Motor neuron (in vitro differentiated cells): ENCODE measurements around the gene KCNQ1. TPM values are rescaled to one million over a fixed set of nuclear protein-coding genes. Genes with fewer than 3 reads are reported as not detected.
A peak's percentile ranks its signal among the peaks of the same experiment; 100 is the strongest.

Experiments used
- ATAC-seq, 8 experiments: fragments of 200-7000 bp; cut with Tn5 transposase; replicated peaks in 6 of 8; 2 replicates each; pipeline ENCODE4 v1.8.0; 2021; ENCODE audit warnings: mild to moderate bottlenecking in 8 of 8, moderate library complexity in 8 of 8
- H3K27ac ChIP-seq, 2 donors: fragments of 250-450 bp; sonication (Bioruptor Pico); 2 replicates each; pipeline ENCODE4 v1.9.0; 2021; ENCODE audit warnings: antibody characterized with exemption in 2 of 2, mild to moderate bottlenecking in 2 of 2, moderate library complexity in 1 of 2
- H3K4me1 ChIP-seq, 2 donors: fragments of 250-450 bp; sonication (Bioruptor Pico); replicated peaks in 1 of 2; 2 replicates each; pipeline ENCODE4 v1.6.1; 2021; ENCODE audit warnings: antibody characterized with exemption in 2 of 2, mild to moderate bottlenecking in 2 of 2, moderate library complexity in 1 of 2
- H3K4me3 ChIP-seq, 5 donors: fragments of 250-450 bp; sonication (Bioruptor Pico); 2 replicates each; pipeline ENCODE4 v1.9.0; 2021; ENCODE audit warnings: antibody characterized with exemption in 5 of 5, mild to moderate bottlenecking in 5 of 5, moderate library complexity in 4 of 5
- WGBS, 10 experiments: fragments of 450-650 bp; shearing (Covaris generic); methylation state at CpG; one replicate each; pipeline ENCODE4 v1.0.0; 2022; 5-methylcytosine and 5-hydroxymethylcytosine counted together
- in situ Hi-C, 9 experiments: fragments of 400-800 bp; cut with MboI; loops; one replicate each; pipeline ENCODE4 v1.15.0; 2021; ENCODE audit warnings: low sequenced_read_pairs in 9 of 9, low pct_unique_long_range_greater_than_20kb in 2 of 9; ENCODE audit not compliant: unreplicated experiment in 9 of 9
- total RNA-seq, 8 experiments: library from RNA; unstranded; fragments of 300-600 nt; gene quantifications; 2 replicates each; pipeline versions ENCODE4 v1.2.3 to v1.2.4, GENCODE V29; 2022

KCNQ1 gene
- total RNA-seq, 8 experiments from 2014 or later: 0.04 to 0.66 (median 0.20) TPM; not detected in 2

GRCh38 chr11:2730272-2731129 is 285.7 kb downstream of the KCNQ1 start:
- in situ Hi-C loops: no loop called here
- no peak for ATAC-seq
- Histone ChIP-seq H3K4me3 (no peak overlapping the region), H3K27ac (no peak overlapping the region), H3K4me1 (peaks cover 32 to 37% of the 10 kb centered on the region in 2 donors)
- 60 to 98% (median 74%) methylated on average over 1 to 9 of the region's 16 CpGs; no CpG with 5 or more reads in 5 of the 10 experiments for WGBS, 10 experiments

GRCh38 chr11:2731130-2732125 is 286.6 kb downstream of the KCNQ1 start:
- 60 to 100% (median 86%) methylated on average over 1 to 9 of the region's 28 CpGs; no CpG with 5 or more reads in 5 of the 10 experiments for WGBS, 10 experiments
- Histone ChIP-seq H3K4me3 (no peak overlapping the region), H3K4me1 (peaks cover 25 to 31% of the 10 kb centered on the region in 2 donors), H3K27ac (no peak overlapping the region)
- in situ Hi-C loops: no loop called here
- ATAC-seq: peak in 1 of 8 experiments; percentile 39

GRCh38 chr11:2732261-2732939 is 287.6 kb downstream of the KCNQ1 start:
- Histone ChIP-seq H3K27ac (no peak overlapping the region), H3K4me1 (peaks cover 28 to 31% of the 10 kb centered on the region in 2 donors)
- in situ Hi-C loops: no loop called here

GRCh38 chr11:2732940-2733628 is 288.3 kb downstream of the KCNQ1 start:
- in situ Hi-C loops: no loop called here
- WGBS, 10 experiments: 92% methylated on average over 5 of the region's 12 CpGs; no CpG with 5 or more reads in 9 of the 10 experiments
- peak in 4 of 8 experiments; percentile 1 to 18 (median 11) for ATAC-seq
- Histone ChIP-seq H3K27ac (no peak overlapping the region), H3K4me3 (no peak overlapping the region), H3K4me1 (peaks cover 33 to 36% of the 10 kb centered on the region in 2 donors)

More at GRCh38 chr11:2732261-2732939, 287.6 kb downstream of the KCNQ1 start:
- peak in 2 of 8 experiments; percentile 12 for ATAC-seq
- WGBS, 10 experiments: 89 to 93% methylated on average over 16 to 23 of the region's 32 CpGs; no CpG with 5 or more reads in 8 of the 10 experiments
- H3K4me3 ChIP-seq: no peak overlapping the region

GRCh38 chr11:2734181-2735052 is 289.6 kb downstream of the KCNQ1 start:
- 67 to 100% methylated on average over 1 to 2 of the region's 32 CpGs; no CpG with 5 or more reads in 8 of the 10 experiments for WGBS, 10 experiments
- in situ Hi-C loops: no loop called here
- Histone ChIP-seq H3K4me3 (no peak overlapping the region), H3K4me1 (peaks cover 30 to 33% of the 10 kb centered on the region in 2 donors), H3K27ac (peak overlapping the region in 1 of 2 donors; percentile 16)
- ATAC-seq: peak in 2 of 8 experiments; percentile 2 to 6

GRCh38 chr11:2735053-2735589 is 290.3 kb downstream of the KCNQ1 start:
- WGBS, 10 experiments: no CpG with 5 or more reads among the region's 12 CpGs
- Histone ChIP-seq H3K4me3 (no peak overlapping the region), H3K27ac (no peak overlapping the region), H3K4me1 (peaks cover 27 to 30% of the 10 kb centered on the region in 2 donors)
- in situ Hi-C loops: no loop called here
- no peak for ATAC-seq

GRCh38 chr11:2736577-2737225 is 291.9 kb downstream of the KCNQ1 start:
- no peak overlapping the region for H3K4me3 ChIP-seq
- in situ Hi-C loops: no loop called here
- H3K4me1 ChIP-seq: peaks cover 27% of the 10 kb centered on the region in 2 donors
- H3K27ac ChIP-seq: no peak overlapping the region
- WGBS, 10 experiments: 50 to 95% (median 60%) methylated on average over 1 to 3 of the region's 21 CpGs; no CpG with 5 or more reads in 7 of the 10 experiments
- ATAC-seq: no peak

- in situ Hi-C loops: no loop called here
- WGBS, 10 experiments: 78 to 100% (median 92%) methylated on average over 1 to 6 of the region's 7 CpGs; no CpG with 5 or more reads in 4 of the 10 experiments
- Histone ChIP-seq H3K4me1 (peaks cover 30% of the 10 kb centered on the region in 2 donors), H3K27ac (no peak overlapping the region), H3K4me3 (no peak overlapping the region)
- peak in 2 of 8 experiments; percentile 5 to 9 for ATAC-seq
These were observed 292.4 kb downstream of the KCNQ1 start for GRCh38 chr11:2737226-2737590.

GRCh38 chr11:2737866-2738265 is 293.1 kb downstream of the KCNQ1 start:
- no CpG with 5 or more reads among the region's 5 CpGs for WGBS, 10 experiments
- H3K4me1 ChIP-seq: peaks cover 27 to 29% of the 10 kb centered on the region in 2 donors
- ATAC-seq: peak in 7 of 8 experiments; percentile 2 to 97 (median 39)
- H3K4me3 ChIP-seq: no peak overlapping the region
- no peak overlapping the region for H3K27ac ChIP-seq
- in situ Hi-C loops: no loop called here

GRCh38 chr11:2738551-2739431 is 294.0 kb downstream of the KCNQ1 start:
- ATAC-seq: no peak
- H3K4me1 ChIP-seq: peaks cover 20 to 25% of the 10 kb centered on the region in 2 donors
- no peak overlapping the region for H3K4me3 ChIP-seq
- H3K27ac ChIP-seq: no peak overlapping the region
- in situ Hi-C loops: no loop called here
- 80 to 95% (median 80%) methylated on average over 2 to 4 of the region's 14 CpGs; no CpG with 5 or more reads in 7 of the 10 experiments for WGBS, 10 experiments
